IPS-NIHi7 (cell line): ENCODE results near the gene OR11A1.
"Not testable (repeated sequence)": the region's sequence is repeated elsewhere in the genome, so short reads cannot be mapped to it uniquely, and the experiment has no call there.

Experiments
- DNase-seq: peaks from one replicate; pipeline ENCODE4 v3.0.0; 2012; ENCODE audit warnings: mixed read lengths; ENCODE audit errors: extremely low spot score

OR11A1 gene

DNA sequence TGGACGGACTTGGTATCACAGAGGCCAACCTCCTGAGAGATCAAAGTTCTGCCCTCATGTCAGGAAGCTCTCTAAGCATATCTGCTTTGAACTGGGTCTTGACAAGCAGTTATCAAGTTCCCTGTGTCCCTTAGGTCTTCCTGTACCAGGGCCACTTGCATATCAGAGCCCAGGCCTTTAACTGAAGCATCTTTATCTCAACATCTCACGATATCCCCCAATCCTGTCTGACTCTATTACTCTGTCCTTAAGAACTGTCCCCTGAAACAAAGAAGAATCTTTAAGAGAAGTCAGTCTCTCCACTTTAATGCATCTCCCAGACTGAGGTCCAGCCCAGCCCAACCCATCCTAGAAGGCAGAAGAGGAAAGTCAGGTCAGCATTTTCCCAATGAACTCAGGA lies 22.7 kb upstream of the OR11A1 start:
- peak; percentile 6 for DNase-seq

DNA sequence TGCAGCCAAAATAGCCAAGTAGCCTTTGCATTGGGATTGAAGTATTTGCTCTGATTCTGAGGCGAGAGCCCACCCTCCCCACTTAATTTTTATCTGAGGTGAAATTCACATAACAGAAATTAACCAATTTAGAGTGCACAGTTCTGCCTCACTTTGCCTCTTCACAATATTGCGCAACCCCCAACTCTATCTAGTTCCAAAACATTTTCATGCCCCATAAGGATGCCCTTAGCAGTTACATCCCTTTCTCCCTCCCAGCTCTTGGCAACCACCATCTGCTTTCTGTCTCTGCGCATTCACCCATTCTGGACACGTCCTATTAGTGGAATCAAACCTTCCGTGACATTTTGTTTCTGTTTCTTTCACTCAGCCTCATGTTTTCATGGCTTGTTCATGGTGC lies 21.9 kb upstream of the OR11A1 start:
- DNase-seq: no peak

DNA sequence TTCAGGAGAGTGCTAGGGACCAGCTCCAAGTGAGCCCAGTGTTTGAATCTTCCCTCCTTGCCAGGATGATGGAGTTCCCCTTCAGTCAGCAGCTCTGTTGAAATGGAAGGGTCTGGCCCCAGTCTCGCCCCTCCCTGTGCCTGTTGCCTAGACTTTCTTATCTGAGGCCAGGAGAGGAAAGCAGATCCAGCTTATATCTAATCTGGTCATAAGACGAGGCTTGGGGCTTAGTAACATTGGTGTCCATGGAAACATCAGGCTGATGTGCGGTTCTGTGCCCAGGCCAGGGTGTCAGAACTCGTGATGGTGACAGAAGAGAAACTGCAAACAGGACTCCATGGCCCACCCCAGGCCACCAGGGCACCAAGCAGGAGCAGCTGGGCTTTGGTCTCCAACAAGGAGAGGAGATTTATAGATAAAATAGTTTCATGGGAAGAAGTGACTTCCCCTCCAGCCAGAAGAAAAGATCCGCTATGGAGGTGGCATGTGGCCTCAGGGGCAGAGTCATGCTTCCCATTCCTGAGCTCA lies 21.1 kb upstream of the OR11A1 start:
- no peak for DNase-seq

DNA sequence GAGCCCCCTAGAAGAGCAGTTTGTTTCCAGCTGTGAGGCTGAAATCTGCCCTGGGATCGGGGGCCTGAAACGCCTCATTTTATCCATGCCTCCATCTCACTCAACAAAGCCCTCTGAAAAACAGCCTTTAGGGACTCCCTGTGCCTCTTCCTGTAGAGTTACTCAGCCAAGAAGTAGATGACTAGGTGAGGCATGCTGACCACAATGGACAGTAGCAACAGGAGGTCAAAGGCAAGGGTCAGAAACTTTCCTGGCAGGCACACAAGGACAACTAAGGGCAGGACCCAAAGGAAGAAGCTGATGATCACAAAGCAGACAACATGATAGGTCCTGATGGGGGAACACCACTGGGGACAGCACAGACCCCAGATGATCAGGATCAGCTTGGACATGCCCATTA lies 18.1 kb upstream of the OR11A1 start:
- no peak for DNase-seq

GRCh38 chr6:29466241-29466640 lies 9.4 kb upstream of the OR11A1 start:
- no peak for DNase-seq

GRCh38 chr6:29465801-29466200 lies 8.9 kb upstream of the OR11A1 start:
- no peak for DNase-seq

GRCh38 chr6:29465279-29465678 lies 8.4 kb upstream of the OR11A1 start:
- no peak for DNase-seq

DNA sequence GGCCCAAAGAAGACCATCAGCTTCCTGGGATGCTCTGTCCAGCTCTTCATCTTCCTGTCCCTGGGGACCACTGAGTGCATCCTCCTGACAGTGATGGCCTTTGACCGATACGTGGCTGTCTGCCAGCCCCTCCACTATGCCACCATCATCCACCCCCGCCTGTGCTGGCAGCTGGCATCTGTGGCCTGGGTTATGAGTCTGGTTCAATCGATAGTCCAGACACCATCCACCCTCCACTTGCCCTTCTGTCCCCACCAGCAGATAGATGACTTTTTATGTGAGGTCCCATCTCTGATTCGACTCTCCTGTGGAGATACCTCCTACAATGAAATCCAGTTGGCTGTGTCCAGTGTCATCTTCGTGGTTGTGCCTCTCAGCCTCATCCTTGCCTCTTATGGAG lies 5.2 kb upstream of the OR11A1 start:
- no peak for DNase-seq

DNA sequence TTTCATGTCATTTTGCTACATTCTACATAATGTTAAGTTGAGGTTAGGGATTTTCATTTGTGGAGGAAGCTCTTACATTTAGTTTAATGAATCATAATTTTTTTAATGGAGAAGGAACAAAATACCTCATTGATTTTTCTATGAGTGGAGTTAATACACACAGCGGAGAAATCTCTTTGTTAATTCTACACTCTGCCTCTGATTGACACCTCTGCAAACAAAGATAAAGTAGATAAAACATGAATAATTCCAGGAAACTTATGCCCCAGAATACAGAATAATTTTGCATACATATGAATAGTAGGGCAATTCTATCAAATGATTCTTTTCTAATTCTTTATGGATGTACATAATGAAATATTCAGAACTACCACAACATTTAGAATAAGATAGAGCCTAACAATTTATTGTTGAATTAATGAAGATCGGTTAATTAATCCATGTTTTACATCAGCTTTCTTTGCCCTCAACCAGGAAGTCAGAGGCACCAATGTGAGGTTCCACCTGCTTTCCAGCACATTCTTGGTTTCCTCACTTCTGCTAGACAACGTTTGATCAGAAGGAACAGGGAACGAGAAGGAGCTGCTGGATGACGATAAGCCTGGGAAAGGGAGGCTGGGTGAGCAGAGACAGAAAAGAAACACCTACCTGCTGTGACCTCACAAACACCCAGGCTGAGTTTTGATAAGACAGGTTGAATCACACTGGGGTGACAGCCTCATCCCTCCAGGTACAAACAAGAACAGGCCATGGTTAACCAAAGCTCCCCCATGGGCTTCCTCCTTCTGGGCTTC lies 4.3 kb upstream of the OR11A1 start:
- no peak for DNase-seq

GRCh38 chr6:29451471-29452193 lies 5.2 kb downstream of the OR11A1 start:
- no peak for DNase-seq

DNA sequence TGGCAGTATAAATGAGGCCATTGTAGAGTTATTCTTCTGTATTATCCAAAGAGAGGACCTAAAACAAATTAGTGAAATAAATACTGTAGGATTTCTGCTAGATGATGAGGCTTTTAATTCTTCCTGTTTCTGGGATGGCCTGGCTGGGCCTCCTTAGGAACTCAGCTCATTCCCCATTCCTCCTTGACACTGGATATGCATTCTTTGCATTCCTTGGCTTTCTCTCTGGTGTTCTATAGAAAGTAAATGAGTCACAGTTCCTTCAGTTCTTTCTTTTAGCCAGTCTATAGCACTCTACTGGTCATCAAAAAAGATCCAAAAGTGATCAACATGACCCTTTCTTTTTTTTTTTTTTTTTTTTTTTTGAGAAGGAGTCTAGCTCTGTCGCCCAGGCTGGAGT lies 9.2 kb downstream of the OR11A1 start:
- DNase-seq: peak; percentile 74

DNA sequence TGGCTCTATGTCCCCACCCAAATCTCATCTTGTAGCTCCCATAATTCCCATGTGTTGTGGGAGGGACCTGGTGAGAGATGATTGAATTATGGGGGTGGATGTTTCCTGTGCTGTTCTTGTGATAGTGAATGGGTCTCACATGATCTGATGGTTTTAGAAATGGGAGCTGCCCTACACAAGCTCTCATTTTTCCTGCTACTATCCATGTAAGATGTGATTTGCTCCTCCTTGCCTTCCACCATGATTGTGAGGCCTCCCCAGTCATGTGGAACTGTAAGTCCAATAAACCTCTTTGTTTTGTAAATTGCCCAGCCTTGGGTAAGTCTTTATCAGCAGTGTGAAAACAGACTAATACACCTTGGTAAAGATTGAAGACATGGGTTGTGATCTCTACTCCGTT lies 12.8 kb downstream of the OR11A1 start:
- DNase-seq: not testable (repeated sequence)

- no peak for DNase-seq
Observed at GRCh38 chr6:29442719-29443118, 14.2 kb downstream of the OR11A1 start.

DNA sequence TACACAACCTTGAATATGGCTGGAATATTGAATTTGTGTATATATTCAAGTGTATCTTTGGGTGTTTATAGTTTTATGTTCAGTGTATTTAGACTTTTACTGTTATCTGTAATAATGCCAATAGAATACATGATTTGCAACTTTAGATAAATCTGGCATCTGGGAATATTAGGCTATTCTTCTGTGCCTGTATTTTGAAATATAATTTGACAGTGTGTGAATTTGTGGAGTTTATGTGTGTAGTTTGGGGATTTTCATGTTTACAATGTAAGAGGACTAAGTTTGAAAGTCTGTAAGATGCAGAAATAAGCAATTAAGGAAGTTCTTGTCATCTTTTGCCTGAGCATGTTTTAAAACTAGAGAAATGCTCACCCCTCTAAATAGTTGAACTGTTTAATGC lies 17.9 kb downstream of the OR11A1 start, which contains the start of gene OR10C1:
Gene OR10C1, plus strand, starts transcription at position 301 of the 400 bp plus-strand sequence. CDS start 710 bp downstream, outside the sequence.
- no peak for DNase-seq

- peak; percentile 35 for DNase-seq
Observed at GRCh38 chr6:29436730-29437129, 20.1 kb downstream of the OR11A1 start.

DNA sequence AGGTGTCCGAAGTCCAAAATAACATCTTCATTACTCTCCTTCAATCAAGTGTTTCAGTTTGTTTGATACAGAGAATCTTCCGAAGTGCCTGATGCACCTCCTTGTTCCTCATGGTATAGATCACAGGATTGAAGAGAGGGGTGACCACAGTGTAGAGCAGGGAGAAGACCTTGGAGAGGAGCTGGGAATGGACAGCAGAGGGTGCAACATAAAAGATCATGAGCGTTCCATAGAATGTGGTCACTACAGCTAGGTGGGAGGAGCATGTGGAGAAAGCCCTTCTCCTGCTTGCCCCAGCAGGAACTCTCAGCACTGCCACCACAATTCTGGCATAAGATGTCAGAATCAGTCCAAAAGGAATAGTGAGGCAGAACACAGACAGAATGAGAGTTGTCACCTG lies 30.2 kb downstream of the OR11A1 start:
- DNase-seq: no peak

DNA sequence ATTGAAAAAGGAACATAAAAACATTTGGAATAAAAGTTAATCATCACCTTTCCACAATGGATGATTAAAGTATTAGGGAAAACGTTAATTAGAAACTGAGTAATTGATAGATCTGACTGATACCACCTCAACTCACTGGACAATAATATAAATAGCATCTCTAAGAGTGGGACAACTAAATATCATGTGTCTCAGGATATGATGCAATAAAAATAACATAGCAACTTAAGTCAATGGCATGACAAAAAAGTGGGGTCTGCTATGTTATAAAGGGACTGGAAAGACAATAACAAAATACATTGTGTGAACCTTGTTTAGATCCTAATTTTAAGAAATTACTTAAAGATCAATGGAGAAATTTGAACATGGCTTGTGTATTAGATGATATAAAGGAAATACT lies 31.8 kb downstream of the OR11A1 start:
- no peak for DNase-seq

DNA sequence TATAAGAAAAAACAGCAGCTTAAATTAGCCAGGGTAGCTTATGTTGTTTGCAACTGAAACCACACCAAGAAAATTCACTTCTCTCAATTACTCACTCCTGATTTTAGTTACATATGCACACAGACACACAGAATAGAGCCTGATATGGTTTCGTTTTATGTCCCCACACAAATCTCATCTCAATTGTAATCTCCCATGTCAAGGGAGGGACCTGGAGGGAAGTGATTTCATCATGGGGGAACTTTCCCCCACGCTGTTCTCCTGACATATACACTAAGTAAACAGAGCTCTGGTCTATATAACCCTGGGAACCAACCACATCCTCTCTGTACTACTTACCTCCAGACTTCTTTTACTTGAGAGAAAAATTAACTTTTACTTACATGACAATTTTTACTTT lies 32.3 kb downstream of the OR11A1 start:
- no peak for DNase-seq

DNA sequence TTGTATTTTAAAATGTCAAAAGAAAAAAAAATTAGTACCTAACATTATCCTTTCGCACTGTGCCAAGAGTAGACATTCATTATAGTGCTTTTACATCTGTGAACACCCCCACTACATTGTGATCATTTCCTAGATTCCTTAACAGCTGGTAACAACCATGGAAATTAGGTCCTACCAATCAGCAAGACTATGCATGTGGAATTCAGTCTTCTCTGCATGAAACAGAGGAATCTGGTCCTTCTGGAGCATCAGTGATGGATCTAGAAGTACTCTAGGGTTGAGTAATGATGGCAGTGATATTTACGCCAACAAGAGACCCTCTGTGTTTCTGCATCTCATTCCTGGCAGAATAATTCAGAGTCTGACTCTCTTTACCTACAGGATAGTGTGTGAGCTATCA lies 32.7 kb downstream of the OR11A1 start:
- no peak for DNase-seq

DNA sequence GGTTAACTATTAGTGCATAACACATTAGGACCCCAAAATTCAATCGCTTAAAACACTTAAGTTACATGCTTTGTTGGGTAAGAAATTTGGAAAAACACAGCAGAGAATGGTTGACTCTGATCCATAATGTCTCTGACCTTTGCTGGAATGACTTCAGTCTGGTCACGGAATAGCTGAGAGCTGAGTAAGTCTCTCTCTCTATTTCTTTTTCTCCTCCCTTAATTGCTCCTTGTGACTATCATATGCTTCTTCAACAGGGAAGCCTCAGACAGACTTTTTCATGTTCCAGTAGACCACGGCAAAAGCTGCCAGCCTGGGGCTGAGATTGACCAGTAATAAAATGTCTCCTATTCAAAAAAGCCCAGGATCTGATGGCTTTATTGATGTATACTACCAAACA lies 37.4 kb downstream of the OR11A1 start:
- no peak for DNase-seq

DNA sequence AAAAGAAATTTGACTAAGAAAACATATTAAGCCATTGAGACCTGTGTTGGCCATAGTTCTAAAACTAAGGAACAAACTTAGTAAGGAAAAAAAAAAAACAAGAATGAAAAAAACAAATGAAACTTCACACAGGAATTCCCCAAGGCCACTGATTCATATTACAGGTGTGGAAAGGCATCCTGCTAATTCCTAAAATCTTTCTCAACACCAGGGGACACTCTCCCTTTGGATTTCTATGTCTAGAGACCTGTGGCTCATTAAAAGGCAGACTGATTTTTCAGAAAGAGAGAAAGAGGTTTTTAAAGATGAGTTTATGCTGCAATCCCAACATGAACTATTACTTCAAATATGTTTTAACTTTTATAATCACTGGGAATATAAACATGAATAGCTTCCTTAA lies 42.3 kb downstream of the OR11A1 start, which contains the start of gene OR12D1:
Gene OR12D1, plus strand, starts transcription at position 341 of the 400 bp plus-strand sequence.
- DNase-seq: peak; percentile 17

- DNase-seq: no peak
Observed at GRCh38 chr6:29403801-29404200, 53.1 kb downstream of the OR11A1 start.

- no peak for DNase-seq
Observed at GRCh38 chr6:29399525-29399924, 57.3 kb downstream of the OR11A1 start.
